GDM1 (cell line): Measurements from ENCODE around the gene ADARB1.

Experiments used
- DNase-seq: peaks from one replicate; lab custom pipeline; 2025; lab: John Stamatoyannopoulos, UW

The ADARB1 gene

GRCh38 chr21:45207839-45208626 is 133.7 kb downstream of the ADARB1 start:
- no peak for DNase-seq

- DNase-seq: no peak
These were observed 134.2 kb downstream of the ADARB1 start for GRCh38 chr21:45208627-45208951.

DNA sequence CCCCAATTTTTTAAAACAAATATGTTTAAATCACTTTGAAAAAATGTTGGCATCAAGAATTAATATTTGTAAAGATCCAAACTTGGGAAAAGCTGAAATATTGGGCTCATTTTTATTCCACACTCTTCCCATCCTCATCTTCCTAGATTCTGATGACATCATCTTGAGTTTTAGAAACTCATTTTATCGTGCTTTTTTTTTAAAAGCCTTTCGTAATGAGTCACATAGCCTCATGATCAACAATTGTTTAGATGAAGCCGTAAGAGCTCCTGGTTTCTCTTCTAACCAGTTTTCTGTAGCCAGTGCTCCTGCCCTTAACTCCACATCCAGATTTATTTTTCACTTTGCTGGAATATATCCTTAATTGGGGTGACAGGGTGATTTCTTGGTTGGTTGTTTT is 134.7 kb downstream of the ADARB1 start:
- DNase-seq: no peak

DNA sequence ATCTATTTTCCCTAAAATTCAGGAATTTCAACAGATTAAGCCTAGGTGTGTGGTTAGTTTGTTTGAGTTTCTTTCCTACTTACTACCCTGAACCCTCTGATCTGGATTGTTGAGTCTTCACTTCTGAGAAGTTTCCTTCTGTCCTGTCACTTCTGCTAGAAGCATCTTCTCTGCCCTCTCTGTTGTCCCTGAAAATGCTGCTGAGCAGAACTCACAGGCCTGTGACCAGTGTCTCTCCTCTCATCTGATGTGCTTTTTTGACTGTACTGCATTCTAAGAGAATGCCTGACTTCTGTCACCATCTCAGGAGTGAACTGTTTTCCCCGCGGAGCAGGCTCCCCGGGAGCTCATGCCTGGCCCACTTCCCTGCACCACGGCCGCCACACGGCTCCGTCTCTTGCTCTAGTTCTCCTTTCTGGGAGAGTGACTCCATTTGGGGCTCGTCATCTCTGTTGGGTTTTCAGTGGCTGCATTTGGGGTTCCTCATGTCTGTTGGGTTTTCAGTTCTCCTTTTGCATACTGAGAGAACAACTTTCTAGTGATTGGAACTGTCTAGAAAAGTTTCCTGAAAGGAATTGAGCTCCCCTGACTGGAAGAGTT is 135.4 kb downstream of the ADARB1 start:
- DNase-seq: peak; percentile 25

GRCh38 chr21:45210461-45210983 is 136.1 kb downstream of the ADARB1 start:
- no peak for DNase-seq

GRCh38 chr21:45211661-45212060 is 137.3 kb downstream of the ADARB1 start:
- DNase-seq: no peak

DNA sequence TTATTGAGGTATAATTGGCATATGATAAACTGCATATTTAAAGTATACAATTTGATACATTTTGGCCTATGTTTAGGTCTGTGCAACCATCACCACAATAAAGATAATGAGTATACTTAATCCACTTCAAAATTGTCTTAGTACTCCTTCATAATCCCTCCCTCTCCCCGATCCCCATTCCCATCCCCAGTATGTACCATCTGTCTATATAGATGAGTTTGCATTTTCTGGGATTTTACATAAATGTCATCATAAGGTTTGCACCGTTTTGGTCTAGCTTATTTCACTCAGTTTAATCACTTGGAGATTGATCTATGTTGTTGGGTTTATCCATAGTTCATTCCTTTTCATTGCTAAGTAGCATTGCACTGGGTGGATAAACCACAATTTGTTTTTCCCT is 139.0 kb downstream of the ADARB1 start:
- no peak for DNase-seq

DNA sequence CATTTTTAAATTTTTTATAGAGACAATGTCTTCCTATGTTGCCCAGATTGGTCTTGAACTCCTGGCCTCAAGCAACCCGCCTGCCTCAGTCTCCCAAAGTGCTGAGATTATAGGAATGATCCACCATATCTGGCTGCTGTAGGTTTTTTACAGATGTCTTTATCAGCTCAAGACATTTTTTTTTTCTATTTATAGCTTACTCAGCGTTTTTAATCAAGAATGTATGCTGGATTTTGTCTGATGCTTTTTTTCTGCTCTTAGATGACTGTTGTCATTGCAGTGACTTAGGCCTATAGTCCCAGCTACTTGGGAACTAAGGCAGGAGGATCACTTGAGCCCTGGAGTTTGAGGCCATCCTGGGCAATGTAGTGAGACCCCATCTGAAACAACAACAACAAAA is 140.8 kb downstream of the ADARB1 start:
- no peak for DNase-seq

GRCh38 chr21:45217010-45217409 is 142.6 kb downstream of the ADARB1 start:
- no peak for DNase-seq

DNA sequence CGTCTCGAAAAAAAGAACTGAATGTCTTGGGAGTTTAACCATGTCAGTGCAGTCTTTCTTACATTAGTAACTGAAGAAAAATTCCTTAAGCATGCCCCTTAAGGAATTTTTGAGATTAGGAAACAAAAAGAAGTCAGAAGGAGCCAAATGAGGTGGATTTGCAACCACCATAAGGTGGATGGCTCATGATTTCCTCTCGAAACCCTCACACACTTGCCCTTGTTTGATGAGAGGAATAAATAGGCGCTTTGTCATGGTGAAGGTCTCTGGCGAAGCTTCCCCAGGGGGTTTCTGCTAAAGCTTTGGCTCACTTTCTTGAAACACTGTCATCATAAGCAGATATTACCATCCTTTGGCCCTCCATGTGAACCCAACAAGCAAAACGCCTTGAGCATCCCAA is 145.1 kb downstream of the ADARB1 start:
- no peak for DNase-seq

- no peak for DNase-seq
These were observed 145.7 kb downstream of the ADARB1 start for GRCh38 chr21:45220071-45220481.

DNA sequence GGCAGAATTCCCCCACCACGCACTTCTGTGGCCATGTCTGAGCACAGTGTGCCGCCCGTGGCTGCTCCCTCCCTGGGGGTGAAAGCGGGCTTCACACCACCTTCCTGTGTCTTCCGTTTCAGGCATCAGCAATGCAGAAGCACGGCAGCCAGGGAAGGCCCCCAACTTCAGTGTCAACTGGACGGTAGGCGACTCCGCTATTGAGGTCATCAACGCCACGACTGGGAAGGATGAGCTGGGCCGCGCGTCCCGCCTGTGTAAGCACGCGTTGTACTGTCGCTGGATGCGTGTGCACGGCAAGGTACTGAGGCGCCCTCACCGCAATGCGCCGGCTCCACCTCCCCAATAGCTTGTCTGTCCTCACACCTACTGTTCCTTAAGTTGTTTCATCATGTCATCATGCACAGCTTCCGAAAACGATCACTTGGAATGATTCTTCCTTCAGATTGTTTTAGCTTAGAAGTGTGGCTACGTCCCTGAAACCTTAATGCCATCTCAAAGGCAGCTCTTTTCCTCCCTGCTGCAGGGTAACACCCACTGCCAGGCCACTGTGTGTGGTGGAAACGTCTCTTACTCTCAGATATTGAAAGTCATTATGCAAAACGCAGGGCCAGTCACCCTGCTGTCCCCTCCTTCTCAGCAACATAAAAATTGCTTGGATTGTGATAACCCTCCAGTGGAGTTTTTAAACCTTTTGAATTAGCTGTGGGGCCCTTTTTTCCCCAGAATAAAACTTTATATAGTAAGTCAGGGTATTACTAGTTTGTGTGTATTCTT is 146.5 kb downstream of the ADARB1 start:
- no peak for DNase-seq

- no peak for DNase-seq
These were observed 147.6 kb downstream of the ADARB1 start for GRCh38 chr21:45222001-45222400.

DNA sequence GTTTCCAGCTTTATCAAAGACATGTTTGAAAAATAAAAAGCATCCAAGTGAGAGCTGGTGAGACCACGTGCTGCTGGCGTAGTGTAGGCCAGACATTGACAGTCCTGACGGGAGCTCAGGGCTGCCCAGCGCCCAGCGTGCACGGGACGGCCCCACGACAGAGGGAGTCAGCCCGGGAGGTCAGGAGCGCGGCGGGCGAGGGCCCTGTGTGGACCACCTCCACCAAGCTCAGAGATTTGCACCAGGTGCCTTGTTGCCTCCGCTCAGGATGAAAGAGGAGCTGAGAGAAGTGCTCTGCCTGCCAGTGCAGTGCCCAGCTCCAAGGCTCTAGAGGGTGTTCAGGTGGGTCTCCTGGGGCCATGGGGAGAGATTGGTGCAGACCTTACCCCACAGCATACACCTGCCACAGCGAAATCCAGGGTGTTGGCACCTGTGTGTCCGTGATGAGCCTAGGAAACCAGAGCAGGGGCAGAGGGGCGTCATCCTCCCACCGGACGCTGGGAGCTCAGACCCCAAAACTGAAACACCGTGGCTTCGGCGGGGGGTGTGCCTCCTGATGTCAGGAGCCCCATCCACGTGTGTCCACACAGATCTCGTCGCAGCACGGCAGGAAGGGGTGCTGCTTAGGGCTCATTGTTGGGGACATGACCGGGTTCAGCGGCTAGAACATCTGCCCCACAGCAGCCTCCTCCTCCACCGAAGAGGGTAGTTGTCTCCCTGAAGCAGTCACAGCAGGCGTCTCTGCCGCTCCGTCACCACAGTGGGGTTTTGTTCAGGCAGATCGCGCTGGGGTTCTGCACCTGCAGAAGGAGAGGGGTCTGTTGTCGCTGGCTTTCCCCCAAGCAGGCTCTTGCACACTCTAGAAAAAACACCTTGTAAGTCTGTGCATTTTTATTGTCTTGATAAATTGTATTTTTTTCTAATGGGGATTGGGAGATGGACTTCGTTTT is 149.1 kb downstream of the ADARB1 start:
- no peak for DNase-seq

GRCh38 chr21:45224189-45224938 is 150.0 kb downstream of the ADARB1 start:
- no peak for DNase-seq

DNA sequence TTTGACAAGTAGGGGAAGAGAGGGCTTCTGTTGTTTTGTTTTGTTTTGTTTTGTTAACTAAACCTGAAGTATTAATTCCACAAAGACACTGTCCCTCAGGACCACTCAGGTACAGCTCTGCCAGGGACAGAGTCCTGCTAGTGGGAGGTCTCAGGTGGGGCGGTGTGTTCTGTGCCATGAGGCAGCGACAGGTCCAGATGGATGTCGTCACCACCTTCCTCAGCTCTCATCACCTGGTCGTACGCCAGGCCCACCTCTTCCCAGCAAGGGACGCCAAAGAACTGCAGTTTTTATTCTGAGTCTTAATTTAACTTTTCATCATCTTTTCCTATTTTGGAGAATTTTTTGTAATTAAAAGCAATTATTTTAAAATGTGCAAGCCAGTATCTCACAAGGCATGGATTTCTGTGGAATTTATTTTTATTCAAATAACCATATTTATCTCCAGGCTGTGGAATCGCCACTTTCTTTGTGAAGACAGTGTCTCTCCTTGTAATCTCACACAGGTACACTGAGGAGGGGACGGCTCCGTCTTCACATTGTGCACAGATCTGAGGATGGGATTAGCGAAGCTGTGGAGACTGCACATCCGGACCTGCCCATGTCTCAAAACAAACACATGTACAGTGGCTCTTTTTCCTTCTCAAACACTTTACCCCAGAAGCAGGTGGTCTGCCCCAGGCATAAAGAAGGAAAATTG is 150.8 kb downstream of the ADARB1 start:
- no peak for DNase-seq

DNA sequence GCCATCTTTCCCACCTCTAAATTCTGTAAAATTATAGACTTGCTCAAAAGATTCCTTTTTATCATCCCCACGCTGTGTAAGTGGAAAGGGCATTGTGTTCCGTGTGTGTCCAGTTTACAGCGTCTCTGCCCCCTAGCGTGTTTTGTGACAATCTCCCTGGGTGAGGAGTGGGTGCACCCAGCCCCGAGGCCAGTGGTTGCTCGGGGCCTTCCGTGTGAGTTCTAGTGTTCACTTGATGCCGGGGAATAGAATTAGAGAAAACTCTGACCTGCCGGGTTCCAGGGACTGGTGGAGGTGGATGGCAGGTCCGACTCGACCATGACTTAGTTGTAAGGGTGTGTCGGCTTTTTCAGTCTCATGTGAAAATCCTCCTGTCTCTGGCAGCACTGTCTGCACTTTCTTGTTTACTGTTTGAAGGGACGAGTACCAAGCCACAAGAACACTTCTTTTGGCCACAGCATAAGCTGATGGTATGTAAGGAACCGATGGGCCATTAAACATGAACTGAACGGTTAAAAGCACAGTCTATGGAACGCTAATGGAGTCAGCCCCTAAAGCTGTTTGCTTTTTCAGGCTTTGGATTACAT is 151.5 kb downstream of the ADARB1 start:
- DNase-seq: no peak

GRCh38 chr21:45226540-45227326 is 152.4 kb downstream of the ADARB1 start:
- no peak for DNase-seq

GRCh38 chr21:45227735-45228134 is 153.4 kb downstream of the ADARB1 start:
- no peak for DNase-seq
